Limb (tissue), 2 donors: ENCODE results near the gene SDK2.

Source experiments
- DNase-seq, 2 donors: peaks; one replicate each; pipeline ENCODE4 v3.0.0-alpha.2; 2016; ENCODE audit errors: extremely low spot score in 2 of 2

SDK2 gene, protein sequence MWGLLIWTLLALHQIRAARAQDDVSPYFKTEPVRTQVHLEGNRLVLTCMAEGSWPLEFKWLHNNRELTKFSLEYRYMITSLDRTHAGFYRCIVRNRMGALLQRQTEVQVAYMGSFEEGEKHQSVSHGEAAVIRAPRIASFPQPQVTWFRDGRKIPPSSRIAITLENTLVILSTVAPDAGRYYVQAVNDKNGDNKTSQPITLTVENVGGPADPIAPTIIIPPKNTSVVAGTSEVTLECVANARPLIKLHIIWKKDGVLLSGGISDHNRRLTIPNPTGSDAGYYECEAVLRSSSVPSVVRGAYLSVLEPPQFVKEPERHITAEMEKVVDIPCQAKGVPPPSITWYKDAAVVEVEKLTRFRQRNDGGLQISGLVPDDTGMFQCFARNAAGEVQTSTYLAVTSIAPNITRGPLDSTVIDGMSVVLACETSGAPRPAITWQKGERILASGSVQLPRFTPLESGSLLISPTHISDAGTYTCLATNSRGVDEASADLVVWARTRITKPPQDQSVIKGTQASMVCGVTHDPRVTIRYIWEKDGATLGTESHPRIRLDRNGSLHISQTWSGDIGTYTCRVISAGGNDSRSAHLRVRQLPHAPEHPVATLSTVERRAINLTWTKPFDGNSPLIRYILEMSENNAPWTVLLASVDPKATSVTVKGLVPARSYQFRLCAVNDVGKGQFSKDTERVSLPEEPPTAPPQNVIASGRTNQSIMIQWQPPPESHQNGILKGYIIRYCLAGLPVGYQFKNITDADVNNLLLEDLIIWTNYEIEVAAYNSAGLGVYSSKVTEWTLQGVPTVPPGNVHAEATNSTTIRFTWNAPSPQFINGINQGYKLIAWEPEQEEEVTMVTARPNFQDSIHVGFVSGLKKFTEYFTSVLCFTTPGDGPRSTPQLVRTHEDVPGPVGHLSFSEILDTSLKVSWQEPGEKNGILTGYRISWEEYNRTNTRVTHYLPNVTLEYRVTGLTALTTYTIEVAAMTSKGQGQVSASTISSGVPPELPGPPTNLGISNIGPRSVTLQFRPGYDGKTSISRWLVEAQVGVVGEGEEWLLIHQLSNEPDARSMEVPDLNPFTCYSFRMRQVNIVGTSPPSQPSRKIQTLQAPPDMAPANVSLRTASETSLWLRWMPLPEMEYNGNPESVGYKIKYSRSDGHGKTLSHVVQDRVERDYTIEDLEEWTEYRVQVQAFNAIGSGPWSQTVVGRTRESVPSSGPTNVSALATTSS (N-terminal part only)

DNA sequence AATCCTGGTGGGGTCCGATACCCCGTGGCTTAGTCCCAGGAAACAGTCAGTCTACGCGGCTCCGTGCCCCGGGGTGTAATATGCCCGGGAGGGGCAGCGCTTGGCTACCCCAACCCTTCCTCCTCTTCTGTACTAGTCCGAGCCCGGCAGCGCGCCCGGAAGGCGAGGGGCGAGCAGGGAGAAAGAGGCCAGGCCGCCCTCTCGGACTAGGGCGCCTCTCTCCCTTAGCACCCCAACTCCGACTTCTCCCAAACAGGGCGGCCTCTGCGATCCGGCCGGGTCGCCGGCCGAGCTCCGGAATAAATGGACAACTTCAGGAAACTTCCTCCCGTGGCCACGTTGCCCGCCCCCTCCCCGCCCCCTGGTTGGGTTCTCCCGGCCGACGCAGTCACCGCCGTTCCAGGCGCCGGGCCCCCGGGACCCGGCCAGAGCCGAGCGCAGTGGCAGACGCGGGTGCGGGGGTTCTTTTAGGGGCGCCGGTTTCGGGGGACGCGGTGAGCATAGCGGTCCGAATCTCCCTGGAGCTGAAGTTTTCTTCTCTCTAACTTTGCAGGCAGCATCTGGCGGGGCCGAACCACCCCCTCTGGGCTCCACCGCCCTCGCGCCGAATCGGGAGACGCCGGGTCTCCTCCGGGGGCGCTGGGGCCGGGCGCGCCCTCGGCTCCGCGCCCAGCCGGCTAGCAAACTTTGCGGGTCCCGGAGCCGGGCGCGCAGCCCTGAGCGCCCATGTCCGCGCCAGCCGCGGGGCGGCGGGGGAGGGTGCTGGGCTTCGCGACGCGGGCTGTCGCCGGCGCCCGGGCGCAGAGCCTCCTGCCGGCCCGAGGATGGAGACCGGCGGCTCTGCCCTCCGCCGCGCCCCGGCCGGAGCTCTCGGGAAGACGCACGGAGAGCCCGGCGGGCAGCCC is at the start of gene SDK2:
Gene SDK2 (minus strand): TSS at position 301 of the 905 bp plus-strand sequence. CDS start 357 bp downstream, outside the sequence.
- peak in 1 of 2 donors; percentile 66 for DNase-seq

DNA sequence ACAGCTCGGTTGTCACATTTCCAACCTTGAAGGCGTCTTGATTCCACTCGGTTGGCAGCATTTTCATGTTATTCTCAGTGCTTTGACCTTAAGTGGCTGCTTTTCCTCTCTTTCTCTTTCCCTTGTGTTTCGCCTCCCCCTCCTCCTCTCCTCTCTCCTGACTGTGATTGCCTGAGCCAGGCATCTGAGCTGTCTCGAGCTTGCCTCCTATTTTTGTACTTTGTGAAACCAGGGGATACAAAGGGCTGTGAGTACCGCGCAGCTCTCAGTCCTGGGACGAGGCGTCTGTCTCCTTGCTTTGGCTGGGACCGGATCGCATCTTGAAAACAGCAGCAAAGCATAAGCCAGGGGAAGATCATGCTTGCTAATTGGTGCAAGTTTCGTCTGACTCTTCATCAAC is 48.8 kb upstream of the SDK2 start:
- DNase-seq = peak in 1 of 2 donors; percentile 14

DNA sequence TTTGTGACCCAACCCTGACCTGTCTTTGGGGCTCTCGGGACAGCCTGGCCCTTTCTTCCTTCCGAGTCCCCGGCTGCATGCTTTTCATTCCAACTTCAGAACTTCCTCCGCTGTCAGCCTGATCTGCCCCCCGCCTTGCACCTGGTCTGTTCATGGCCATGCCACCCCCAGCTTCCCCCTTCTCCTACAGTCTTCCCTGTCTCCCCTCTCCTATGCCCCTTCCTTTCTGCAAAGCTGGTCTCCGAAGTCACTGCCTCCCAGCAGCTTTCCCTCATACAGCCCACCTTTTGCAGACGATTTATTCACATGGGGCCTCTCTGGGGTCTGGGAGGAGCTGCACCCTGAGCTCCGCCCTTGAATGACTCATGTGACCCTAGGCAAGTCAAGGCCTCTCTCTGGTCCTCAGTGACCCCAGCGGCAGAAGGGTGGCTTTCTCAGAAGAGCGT is 47.1 kb upstream of the SDK2 start:
- DNase-seq = peak in 1 of 2 donors; percentile 25

DNA sequence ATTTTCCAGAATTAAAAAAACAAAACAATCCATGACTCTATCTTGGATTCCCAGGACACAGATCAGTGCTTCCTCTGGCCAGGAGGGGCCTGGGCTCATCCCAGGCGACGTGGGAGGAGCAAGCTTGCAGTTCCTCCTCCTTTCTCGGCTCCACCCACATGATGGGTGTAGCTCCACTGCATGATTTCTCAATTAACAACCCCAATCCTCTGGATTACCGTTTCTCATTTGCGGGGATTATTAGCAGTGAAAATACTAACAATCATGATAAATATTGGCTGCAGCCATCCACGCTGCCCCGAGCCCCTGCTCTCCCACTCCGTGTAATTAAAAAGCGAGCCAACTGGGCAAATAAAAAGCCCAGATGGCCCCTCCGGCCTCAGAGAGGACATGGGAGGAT is 46.4 kb upstream of the SDK2 start:
- peak in 1 of 2 donors; percentile 16 for DNase-seq

DNA sequence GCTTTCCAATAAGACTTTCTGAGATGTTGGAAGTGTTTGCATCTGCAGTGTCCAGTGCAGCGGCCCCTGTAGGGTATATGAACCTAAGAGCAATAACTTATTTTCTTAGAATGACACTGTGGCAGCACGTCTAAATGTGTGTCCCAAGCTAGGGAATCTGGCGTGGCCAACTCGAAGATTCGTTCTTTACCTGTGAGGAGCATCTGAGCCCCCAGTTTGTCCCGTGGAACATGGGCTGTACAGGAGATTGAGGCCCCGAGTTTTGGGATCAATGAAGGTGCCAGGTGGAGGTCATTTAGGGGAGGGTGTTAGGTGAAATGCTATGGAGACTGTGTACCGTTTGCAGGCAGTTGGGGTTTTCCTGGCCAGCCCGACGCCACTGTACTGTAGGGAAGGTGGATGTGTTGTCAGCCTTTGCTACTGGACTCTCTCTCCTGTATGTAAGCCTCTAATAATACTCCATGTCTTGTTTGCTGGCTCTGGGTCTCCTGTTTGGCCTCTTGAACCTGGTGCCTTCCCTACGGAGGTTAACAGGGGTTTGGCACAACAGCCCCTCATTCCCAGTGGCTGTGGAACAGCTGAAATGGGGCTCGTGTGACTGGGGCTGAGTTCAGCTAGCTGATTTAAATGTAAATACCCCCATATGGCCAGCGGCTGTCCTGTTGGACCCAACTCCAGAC is 45.5 kb upstream of the SDK2 start:
- peak in 1 of 2 donors; percentile 6 for DNase-seq

DNA sequence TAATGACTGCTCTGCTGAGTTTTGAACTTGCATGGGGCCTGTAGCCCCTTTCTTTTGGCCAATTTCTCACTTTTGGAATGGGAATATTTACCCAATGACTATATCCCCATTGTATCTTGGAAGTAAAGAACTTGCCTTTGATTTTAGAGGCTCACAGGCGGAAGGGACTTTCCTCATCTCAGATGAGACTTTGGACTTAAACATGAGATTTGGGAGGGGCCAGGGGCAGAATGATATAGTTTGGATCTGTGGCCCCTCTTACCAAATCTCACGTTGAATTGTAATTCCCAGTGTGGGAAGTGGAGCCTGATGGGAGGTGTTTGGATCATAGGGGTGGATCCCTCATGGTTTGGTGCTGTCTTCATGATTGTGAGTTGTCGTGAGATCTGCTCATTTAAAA is 42.7 kb upstream of the SDK2 start:
- DNase-seq = no peak

DNA sequence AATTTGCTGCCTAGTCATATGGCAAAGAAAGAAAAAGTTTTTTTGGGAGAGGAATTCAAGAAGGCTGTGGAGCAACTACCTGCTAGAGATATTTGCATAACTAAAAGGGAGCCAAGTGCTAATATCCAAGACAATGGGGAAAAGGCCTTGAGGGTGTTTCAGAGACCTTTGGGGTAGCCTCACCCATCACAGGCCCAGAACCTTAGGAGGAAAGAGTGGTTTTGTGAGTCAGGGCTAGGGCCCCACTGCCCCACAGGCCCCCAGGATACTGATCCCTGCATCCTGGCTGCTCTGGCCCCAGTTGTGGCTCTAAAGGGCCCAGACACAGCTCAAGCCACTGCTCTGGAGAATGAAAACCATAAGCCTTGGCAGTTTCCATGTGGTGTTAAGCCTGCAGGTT is 41.9 kb upstream of the SDK2 start:
- DNase-seq = no peak

DNA sequence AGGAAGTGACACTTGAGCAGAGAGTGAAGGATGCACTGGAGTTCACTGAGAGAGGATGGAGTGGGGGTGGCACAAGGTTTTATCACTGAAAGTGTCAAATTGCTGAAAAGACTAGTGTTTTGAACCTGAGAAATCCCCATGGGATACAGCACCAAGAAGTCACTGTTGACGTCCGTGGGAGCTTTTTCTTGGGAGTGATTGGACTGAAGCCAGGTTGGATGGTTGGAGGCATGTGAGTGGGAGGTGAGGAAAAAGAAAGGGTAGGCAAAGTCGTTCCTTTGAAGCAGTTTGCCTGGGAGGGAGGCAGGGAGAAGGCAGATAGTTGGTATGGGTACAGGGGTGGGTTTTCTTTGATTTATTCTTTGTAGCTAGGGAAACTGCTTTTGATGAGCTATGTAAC is 39.9 kb upstream of the SDK2 start:
- DNase-seq = no peak

DNA sequence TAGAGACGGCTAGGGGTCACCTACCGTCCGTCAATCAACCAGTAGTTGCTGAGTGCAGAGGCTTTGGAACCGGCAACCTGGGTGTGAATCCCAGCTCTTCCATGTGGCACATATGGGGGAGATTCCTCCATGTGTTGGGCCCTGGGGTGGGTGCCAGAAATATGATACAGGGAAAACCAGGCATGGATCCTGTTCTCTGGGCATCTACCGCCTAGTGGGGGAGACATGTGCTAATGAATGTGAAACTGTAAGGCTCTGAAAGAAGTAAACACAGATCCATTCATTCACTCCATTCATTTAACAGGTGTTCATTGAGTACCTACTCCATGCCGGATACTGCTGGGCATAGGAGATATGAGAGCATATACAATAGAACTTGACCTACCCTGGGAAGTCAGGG is 39.5 kb upstream of the SDK2 start:
- no peak for DNase-seq

DNA sequence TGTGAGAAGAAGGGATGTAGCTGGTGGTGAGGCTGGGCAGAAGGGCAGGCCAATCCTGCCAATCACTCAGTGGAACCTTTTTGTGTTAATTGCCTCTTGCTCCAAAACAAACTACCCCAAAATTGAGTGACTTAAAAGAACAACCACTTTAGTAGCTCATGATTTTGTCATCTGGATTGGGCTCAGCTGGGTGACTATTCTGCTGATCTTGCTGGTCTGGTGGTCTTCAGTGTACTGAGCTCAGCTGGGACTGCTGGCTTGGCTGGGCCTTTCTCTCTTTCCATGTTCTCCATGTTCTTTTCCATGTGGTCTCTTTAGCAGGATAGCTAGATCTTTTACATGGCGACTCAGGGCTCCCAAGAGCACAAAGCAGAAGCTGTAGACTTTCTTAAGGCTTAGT is 37.7 kb upstream of the SDK2 start:
- no peak for DNase-seq

DNA sequence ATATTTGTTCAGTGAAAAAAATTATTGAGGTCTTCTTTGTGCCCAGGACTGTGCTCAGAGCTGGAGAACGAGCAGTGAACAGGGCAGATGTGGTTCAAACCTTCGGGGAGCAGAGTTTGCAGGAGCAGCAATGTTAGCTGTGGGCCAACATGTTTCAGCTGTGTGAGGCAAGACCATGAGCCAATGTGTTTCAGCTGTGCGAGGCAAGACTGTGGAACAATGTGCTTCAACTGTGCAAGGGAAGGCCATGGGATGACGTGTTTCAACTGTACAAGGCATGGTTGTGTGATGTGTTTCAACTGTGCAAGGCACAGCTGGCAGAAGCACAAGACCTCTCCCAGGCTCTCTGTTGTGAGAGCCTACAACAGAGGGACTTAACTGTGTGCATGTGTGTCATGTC is 35.2 kb upstream of the SDK2 start:
- DNase-seq = no peak

DNA sequence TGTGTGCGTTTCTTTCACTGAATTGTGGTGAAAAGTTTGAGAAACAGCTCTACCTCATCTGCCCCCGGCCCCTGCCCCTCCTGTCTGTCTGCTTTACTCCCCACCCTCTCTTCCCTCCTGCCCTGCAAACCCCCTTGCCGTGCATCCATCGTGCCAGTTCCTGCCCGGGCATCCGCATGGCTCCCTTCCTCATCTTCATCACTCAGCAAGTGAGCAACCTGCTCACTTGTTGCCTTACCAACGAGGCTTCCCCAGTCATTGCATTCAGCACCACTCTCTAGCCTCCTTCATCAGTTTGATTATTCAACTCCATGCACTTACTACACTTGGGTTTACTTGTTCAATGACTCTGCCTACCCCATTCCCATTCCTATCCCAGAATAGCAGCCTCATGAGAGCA is 34.8 kb upstream of the SDK2 start:
- DNase-seq = no peak

DNA sequence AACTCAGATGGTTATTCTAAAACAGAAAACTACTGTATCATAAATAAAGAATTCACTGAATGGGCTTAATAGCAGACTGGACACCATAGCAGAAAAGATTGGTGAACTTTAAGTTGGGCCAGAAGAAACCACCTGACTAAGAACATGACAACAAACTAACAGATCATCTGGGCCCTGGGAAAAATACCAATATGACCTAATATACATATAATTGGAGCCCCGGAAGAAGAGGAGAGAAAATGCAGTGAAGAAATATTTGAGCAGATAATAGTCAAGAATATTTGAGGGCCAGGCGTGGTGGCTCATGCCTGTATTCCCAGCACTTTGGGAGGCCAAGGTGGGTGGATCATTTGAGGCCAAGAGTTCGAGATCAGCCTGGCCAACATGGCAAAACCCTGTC is 25.5 kb upstream of the SDK2 start:
- DNase-seq = no peak

DNA sequence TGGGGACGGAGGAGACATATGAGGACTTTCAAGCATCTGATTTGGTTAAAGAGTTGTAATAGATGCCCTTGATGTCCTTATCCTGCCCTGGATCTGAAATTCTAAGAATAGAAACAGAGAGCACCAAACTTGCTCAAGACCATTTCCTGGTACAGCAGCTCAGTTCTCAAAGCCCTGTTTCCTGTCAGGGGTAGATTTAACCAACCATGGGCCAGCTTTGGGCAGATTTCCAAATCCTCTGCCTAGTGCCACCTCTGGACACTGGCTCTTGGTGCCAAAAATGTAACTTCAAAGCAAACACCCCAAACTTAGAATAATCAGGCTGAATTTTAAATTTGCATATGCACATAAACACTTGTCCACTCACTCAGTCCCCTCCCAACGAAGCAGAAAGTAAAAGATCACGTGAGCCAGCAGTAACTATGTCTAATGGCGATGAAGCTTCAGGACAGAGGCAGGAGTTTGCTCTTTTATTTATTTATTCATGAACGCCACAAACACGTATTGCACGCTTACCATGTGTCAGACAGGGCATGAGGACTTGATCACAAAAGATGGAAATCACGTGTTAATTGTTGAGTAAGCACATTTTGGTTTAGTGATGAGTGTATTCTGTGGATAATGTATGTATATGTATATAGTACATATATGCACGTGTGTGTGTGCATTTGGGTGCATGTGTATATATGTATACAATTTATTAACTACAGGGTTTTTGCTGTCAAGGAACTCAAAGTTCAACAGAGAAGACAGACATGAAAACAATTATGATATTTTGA is 23.1 kb upstream of the SDK2 start:
- DNase-seq = no peak

DNA sequence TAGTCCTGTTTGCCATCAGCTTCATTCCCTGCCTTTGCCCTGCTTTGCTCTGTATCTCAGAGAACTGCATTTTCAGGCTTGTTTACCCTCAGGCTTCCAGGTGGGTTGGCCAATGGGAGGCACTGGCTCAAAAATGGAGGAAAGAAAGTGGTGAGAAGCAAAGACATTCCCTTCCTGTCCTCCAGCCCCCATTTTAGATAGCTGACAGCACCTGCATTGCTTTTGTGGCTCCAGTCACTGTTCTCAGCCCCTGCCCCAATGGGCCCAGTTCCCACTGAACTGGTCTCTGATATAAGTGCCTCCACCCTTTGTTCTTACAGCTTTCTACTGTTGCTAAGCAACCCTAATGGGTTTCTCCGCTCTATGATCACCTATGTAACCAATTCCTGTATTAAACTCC is 19.4 kb upstream of the SDK2 start:
- no peak for DNase-seq

DNA sequence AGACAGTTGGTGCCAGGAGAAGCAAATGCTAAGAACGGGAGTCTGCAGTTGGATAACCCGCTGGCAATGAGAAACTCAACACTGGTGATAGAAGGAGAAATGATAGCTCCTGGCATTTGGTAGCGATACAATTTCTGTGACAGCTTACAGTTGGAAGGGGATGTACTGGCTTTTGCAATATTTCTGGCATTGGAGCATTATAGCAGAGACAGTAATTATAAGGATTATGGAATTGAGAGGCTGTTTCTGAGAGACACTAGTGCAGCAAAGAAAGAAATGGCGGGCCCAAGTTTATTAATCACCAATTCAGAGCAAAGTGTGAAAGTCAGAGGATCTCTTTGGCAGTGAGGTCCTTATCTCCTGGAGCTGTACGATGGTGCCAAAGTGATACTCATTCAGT is 16.1 kb upstream of the SDK2 start:
- no peak for DNase-seq

DNA sequence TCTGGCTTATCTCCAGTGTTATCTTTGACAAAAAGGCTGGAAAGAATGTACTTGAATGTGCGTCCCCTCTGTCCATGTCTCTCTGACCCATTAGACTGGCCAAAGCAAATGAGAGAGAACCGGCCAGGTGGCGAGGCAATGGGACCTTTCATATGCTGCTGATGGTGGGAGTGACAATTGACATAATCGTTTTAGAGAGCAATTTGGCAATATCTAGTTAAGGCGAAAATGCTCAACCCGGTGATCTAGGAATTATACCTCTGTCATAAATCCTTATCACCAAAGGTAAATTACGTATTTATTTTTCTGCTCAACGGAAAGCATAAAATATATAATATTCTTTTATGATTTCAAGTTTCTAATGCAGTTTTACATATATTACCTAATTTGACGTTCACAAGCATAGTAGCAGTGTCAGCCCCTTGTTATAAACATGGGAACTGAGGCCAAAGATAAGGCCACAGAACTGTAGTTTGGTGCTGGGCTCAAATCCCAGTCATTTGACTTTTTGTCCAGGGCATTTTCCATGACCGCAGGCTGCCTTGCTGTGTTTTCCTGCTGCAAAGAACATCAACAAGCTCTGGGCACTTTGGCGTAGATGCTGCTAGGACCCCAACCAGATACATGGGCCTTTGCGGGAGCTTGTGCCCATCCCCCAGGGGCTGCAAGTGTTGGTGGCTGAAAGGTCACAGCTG is 14.7 kb upstream of the SDK2 start:
- no peak for DNase-seq

DNA sequence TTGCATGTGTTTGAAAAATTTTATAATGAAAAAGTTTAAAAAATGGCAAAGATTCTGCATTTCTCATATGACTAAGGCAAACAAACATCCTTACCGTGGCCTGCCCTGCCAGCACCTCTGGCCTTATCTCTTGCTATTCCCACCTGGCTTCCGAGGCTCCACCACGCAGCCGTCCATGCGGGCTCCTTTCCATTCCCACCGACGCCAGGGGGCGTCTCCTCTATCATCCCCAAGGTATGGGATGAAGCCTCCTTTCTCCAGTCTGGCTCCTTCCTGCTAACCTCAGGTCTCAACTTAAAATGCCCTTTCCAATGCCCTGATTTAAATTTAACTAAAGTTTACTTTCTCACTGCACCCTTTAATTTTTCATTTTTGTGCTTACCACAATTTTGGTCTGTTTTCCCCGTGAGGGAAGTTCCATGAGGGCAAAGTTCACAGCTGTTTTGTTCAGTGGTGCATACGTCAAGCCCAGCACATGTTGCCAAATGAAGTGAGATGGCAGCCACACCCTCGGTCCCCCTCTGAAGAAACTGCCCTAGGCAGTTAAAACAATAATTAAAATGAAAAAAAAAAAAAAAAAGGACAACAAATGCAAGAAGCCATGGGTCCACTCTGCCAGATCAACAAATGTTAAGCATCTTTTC is 13.3 kb upstream of the SDK2 start:
- DNase-seq = peak in 1 of 2 donors; percentile 56
